ENCODE measurements around the gene WBP1.
"Not testable (repeated sequence)": the region's sequence is repeated elsewhere in the genome, so short reads cannot be mapped to it uniquely, and the experiment has no call there.

Gene WBP1

GRCh38 chr2:74427551-74427950 lies 30.7 kb upstream of the WBP1 start:
- no peak for DNase-seq (ENCODE audit: low read depth)

GRCh38 chr2:74428675-74429074 lies 29.6 kb upstream of the WBP1 start:
- no peak for DNase-seq (ENCODE audit: low read depth)

GRCh38 chr2:74429487-74430451 lies 28.5 kb upstream of the WBP1 start:
- DNase-seq (ENCODE audit: low read depth), result no peak

GRCh38 chr2:74430502-74430901 lies 27.7 kb upstream of the WBP1 start:
- DNase-seq (ENCODE audit: low read depth), result no peak

GRCh38 chr2:74436111-74436805 lies 22.0 kb upstream of the WBP1 start:
- DNase-seq (ENCODE audit: low read depth), result no peak

- no peak for DNase-seq (ENCODE audit: low read depth)
Measured at GRCh38 chr2:74436848-74437695, 21.2 kb upstream of the WBP1 start.

- DNase-seq (ENCODE audit: low read depth), result no peak
Measured at GRCh38 chr2:74438248-74438647, 20.0 kb upstream of the WBP1 start.

GRCh38 chr2:74439373-74439772 lies 18.9 kb upstream of the WBP1 start:
- no peak for DNase-seq (ENCODE audit: low read depth)

GRCh38 chr2:74439803-74440377 lies 18.3 kb upstream of the WBP1 start:
- DNase-seq (ENCODE audit: low read depth), result no peak

- no peak for DNase-seq (ENCODE audit: low read depth)
Measured at GRCh38 chr2:74440378-74441169, 17.7 kb upstream of the WBP1 start.

- DNase-seq (ENCODE audit: low read depth), result no peak
Measured at GRCh38 chr2:74441170-74441689, 17.0 kb upstream of the WBP1 start.

- DNase-seq (ENCODE audit: low read depth), result no peak
Measured at GRCh38 chr2:74441690-74442482, 16.4 kb upstream of the WBP1 start, which contains the start of gene RTKN. Gene RTKN, minus strand, starts transcription at chr2:74441937. Its CDS starts 121 bp downstream, at chr2:74441816.

- not testable (repeated sequence) for DNase-seq (ENCODE audit: low read depth)
Measured at GRCh38 chr2:74442483-74443297, 15.5 kb upstream of the WBP1 start.

GRCh38 chr2:74444498-74445318 lies 13.5 kb upstream of the WBP1 start:
- DNase-seq (ENCODE audit: low read depth), result no peak

GRCh38 chr2:74447230-74447999 lies 10.8 kb upstream of the WBP1 start:
- no peak for DNase-seq (ENCODE audit: low read depth)

GRCh38 chr2:74448771-74449170 lies 9.5 kb upstream of the WBP1 start:
- DNase-seq (ENCODE audit: low read depth), result no peak

GRCh38 chr2:74450570-74451190 lies 7.6 kb upstream of the WBP1 start:
- DNase-seq (ENCODE audit: low read depth), result no peak
